ENCODE data around the gene UBASH3B.
A peak's percentile ranks its signal among the peaks of the same experiment; 100 is the strongest.

UBASH3B gene

DNA sequence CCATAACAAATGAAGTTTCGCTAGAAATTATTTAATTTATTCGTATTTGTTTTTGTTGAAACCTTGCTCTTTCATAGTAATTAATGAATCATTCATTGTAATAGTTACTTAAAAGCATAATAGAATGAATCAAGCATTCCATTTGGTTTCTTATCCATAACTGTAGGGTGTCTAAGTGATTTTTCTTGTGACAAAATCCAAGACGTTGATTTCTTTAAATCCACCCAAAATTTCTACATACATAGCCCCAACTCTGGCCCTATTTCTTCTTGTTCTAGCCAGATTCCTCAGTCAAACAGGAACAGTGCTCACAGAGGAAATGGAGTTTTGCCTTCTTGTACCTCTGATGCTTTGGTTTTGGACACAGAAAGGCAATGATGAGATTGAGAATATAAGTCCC is 25.5 kb downstream of the UBASH3B start:
- DNase-seq: no peak

DNA sequence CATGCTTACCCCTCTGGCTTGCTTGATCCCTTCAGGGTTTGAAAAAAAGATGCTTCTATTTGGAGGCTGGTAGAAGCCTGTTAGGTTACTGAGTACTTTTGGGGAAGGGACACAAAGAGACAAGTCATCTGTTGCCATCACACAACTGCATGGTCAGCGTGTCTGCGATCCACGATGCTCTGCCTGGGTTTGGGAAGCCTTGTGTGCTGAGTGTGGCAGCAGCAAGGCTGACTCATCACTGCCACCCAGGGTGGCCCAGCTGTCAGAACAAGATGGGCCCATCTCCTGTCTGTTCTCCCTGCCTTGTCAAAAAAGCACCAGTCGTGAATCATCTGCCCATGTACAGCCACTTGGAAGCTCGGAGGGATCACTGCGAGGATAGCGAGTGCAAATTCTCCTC is 26.2 kb downstream of the UBASH3B start:
- no peak for DNase-seq

DNA sequence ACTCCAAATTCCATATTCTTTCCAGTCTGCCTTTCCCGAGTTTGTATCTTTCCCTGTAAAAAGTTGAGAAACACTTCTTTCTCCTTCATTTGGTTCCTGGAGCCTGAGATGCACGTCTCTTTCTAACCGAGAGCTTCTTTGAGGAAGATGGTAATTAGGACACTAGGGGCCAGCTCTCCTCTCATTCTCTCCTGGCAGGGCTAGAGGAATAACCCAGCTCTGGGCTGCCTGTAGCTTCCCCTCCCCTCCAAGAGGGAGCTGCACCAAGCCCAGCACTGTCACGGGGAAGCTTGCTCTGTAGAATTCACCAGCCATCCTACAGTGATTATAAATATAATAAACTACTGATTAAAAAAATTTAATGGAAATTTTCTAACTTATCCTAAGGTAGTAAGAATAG is 26.9 kb downstream of the UBASH3B start:
- DNase-seq: no peak

DNA sequence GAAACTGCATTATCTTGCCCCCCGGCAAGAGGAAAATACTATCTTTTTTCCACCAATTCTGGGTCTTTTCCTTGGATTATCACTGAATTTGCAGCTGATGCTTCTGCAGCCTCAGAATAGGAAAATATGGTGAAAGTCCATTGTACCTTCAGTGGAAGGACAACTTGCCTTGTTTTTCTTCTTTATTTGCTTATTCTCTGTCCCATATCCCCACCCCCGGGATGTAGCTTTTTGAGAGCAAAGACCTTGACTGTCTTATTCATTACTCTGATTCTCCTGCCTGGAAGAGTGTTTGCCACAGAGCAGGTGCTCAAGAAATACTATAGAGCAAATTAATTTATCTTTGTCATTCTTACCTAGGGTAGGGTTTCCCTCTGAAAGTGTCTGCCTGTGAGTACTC is 29.5 kb downstream of the UBASH3B start:
- no peak for DNase-seq

DNA sequence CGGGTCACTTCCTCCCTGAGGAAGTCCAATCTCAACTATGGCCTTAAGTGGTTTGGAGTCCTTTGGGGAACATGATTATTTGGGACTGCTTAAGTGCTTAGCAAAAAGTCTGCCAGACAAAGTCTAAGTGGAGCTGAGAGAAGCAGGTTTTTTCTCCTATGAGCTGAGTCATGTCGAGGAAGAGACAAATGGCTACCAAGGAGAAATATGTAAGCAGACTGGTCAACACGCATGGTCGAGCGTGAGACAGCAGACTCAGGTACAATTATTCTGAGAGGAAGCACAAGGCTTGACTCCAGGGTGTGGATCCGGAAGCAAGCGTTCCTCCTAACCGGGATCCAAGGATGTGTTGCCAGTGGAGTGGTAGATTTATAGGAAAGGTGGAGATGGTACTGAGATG is 30.6 kb downstream of the UBASH3B start:
- no peak for DNase-seq

DNA sequence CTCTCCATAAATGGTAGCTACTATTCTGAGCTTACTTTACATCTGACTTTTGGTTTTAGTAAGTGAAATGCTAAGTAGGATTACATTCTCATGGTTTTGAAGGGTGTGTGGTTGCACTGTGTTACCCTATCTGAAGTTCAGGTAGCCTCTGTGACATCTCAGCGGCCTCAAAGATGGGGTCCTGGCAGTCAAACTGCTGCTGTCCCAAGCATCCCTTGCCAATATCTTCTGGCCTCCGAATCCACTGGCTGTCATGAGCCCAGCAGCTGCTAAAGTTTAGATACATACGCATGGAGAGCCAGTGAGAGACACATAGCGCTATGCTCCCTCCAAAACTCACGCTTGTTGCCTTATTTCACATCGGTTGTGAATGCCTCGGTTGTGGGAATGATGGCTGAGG is 34.9 kb downstream of the UBASH3B start:
- no peak for DNase-seq

DNA sequence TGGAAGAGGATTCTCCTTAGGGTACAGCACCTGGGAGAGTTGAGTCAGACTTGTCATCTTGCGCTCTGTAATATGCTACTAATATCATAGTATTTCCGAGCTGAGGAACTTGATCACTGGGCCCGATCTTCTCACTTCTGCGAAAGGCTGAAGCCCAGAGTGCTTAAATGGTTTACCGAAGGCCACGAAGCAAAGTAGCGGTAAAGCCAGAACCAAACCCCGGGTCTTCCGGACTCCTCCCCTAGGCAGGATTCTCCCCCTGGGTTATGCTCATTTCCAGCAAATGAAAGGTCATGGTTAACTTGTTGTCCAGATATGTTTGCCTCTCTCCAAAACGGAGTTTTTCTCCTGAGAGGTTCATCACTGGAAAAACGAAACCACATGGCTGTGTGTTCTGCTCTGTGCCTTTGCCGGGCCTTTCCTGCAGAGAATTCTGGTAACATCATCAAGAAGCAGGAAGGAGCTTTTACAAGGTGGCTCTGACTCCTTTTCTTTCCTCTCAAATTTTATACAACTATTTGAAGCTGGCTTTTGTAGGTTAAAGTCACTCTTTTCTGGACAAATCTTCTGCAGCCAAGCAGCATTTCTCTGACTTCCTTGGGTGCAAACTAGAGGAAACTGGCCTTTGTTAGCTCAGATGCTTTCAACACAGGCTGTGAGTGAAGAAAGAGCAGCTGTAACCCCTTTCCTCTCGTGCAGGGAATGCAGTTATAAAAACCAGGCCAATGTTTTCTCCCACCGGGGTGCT is 35.5 kb downstream of the UBASH3B start:
- peak; percentile 49 to 58 for DNase-seq

DNA sequence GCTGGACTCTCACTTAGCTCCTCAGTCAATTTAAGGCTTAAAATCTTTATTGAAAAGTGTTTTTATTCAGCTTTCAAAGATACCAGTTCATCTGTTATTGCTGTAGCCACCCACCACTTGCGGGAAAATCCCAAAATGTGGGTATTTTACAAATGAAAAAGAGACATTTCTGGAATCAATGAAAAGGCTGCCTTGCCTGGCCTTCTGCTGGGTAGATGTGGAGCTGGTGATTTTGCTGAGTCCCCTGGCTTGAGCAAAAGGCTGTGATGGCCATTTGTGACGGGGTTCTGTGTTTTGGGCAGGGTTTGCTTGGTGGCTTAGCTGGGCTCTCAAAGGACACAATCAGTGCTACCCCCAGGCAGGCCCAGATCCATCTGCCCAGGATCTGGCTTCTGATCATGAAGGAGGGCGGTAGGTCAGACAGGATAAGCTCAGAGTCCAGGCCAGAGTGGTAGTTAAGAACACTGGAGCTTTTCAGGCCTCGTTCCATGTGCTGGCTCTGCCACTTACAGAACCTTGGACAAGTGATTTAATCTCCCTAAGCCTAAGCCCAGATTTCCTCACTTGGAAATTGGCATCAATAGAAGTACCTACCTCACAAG is 36.1 kb downstream of the UBASH3B start:
- DNase-seq: peak in 1 of 2 donors; percentile 35

DNA sequence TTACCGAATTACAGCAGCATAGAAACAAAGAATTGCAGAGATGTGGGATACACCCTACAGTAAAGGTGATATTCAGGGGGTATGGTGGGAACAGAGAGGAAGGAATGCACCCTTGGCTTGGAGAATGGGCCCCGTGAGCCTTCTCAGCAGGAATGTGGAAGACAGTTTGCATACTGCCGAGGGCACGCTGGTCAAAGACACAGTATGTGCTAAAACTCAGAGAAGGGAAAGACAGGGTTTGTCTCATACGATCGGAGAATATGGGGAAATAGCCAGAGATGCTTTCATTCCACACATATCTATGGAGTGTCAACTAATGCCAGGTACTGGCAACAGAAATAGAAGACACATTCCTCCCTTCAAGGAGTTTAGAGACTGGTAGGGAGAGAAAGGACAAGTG is 36.9 kb downstream of the UBASH3B start:
- DNase-seq: no peak

DNA sequence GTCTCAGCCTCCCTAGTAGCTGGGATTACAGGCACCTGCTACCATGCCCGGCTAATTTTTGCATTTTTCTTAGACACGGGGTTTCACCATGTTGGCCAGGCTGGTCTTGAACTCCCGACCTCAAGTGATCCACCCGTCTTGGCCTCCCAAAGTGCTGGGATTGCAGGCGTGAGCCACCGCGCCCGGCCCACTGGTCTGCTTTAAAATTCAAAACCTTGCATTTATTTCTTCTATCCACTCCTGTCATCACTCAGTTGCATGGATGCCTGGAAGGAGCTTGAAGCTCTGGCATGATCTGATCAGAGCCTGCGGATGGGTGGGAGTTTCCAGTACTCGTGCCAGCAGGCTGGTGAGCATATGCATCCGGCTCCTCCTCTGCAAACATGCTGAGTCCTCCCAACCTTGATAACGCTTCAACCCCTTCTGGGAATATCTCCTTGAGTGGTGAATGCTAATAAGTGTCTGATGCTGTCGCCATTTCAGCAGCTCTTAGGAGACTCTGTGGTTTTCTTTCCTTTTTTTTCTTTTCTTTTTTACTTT is 39.6 kb downstream of the UBASH3B start:
- DNase-seq: no peak

DNA sequence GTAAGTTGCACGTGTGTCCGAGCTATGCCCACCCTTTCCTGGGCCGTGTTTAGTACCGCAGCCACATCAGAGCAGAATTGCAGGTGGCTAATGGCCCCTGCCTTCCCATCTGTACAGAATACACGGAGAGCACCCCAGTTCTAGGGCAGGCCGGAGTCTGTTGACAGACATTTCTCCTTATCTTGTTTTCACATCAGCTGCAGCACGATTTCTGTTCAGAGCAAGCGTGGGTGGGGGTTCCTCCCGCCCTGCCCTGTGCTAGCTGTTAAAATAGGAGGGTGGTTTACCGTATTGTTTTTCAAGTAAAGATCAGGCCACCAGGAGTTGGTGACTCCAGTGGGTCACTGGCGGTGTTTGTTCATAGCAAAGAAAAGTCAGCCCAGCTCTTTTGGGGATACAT is 41.1 kb downstream of the UBASH3B start:
- peak; percentile 62 to 81 for DNase-seq

DNA sequence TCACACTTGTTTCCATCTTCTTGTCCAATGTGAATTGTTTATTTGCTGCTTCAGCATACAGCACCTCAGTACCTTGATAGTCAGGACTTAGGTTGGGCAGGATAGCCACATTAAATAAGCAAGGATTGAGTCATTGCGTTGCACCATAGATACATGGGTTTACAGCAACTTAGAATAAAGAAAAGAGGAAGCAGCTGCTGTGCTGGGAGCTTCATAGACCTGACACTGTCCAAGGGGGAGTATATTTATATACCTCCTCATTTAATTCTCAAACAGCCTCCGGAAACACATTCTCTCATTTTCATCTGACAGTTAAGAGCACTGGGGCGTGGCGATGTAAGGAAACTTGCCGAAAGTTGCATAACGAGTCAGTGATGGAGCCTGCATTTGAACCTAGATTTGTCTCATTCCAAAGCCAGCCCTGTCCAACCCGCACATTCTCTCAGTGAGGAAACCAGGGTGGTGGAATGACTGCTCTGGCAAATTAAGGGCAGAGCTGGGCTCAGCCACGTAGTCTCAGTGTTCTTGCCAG is 42.2 kb downstream of the UBASH3B start:
- DNase-seq: peak; percentile 87 to 90

DNA sequence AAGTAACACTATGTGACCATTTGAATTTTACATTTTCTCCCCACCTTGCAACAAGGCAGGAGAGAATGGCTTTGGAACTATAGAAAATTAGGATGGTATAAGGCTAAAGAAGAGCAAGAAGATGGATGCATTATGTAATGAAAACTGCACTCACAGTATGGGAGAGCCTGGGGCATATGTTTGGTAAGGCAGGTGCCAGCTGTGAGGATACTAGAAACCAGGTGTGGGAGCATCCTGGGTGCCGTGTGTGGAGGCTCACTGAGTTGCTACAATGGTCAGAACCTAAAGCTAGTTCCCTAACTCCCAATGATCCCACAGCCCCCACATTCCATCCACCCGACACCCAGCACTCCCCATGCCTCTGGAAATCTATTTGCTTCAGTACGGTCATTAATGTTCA is 42.9 kb downstream of the UBASH3B start:
- no peak for DNase-seq

DNA sequence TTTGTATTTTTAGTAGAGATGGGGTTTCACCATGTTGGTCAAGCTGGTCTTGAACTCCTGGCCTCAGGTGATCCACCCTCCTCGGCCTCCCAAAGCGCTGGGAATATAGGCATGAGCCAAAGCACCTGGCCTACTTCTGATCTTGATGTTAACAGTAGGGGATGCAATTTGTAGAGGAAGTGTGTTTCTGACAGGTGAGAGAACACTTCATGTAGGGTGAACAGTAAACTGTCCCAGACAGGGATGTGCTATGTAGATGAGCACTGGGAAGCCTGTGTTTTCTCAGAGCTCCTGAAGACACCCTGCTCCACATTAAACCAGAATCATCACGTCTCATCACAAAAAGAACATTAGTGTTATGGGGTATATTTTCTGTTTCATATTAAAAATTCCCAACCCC is 45.1 kb downstream of the UBASH3B start:
- no peak for DNase-seq

DNA sequence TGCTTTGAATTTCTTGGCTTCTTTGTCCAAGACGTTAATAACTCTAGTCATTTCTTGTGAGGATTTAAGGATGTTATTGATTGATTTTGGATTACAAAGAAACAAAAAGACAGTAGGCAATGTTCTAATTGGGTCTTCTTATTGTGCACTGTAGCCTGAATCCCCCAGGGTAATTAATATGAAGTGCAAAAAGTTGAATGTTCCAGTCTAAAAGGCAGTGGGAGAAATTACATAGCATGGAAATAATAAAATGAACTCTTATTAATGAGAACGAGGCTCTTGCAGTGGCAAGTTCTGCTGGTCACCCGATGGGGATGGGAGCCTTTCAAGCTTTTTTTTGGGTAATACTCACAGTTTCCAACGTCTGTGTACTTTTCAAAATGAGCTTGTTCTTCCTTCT is 45.6 kb downstream of the UBASH3B start:
- DNase-seq: no peak

DNA sequence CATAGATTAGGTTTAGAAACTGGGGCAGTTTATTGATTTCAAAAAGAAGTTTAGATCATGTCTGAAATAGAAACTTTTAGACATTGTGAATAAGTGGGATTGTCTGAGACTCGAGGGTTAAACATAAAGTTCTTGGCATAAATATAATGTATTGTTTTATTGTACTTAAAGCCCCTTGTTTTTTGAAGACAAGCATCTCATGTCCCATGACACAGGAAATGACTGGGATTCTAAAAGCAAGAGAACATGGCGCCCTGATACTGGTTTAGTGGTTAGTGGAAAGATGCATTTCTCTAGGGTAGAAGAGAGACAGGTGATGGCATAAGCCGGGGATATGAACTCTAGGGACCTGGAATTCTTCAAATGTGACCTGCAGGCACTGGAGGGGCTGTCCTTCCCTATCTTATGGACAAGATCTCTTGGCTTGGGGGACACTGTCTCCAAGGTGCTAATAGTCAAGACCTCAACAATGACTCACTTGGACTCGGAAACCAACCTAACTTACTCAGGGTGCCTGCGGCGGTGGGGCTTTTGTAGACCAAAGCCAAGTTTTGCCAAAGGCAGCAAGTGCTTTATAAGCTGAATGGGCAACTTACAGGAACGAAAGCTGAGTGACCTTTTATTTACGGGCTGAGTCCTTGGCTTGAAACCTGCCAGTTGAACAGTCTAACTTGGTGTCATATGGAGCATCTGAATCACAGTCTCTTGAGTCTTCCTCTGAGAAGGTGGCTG is 48.2 kb downstream of the UBASH3B start:
- DNase-seq: no peak

DNA sequence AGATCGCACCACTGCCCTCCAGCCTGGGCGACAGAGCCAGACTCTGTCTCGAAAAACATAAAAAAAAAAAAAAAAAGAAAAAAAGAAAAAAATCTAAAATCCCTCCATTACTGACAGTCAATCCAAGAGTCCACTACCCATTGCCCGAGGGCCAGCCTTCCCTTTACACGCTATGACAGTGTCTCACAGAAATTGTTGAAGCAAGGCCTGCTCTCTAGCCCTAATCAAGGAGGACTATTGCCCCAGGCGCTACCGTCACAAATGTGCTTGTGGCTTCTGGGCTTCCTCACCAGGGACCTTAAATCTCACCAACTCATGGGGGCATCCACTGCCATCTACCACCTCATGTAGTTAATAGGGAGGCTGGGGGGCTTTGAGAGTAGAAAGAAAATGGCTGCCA is 49.9 kb downstream of the UBASH3B start:
- no peak for DNase-seq

DNA sequence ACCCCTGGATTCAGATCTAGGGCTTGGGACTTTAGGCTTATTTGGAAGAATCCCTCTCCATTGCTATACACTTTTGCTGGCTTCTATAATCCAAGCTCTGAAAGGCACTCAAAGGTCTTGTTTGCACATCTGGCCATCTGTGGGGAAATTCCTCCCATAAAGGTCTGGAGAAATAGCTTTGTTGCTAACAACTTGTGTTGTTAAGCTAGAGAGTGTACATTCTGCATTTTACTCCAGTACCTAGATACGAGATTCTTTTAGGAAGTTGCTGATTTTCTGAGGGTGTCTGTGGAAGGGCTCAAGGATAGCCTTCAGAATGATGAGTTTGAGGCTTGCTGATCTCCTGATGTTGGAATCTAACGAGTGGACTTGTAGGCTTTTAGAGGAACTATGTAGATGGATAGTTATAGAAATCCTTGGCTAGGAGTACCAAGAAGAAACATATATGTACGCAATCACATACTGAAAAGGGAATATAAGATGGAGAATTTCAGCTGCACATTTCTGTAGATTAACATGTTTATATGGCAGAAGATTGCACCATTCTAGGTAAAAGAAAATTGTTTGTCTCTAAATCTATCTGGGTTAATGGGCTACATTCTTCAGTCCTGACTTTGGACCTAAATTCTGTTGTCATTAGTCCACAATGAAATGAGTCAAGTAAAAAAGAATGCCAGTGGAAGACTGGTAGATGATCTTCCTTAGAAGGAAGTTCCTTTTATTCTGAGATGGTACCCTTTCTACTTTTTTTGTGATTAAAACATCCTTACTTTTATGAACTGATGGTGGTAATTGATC is 51.0 kb downstream of the UBASH3B start:
- no peak for DNase-seq

DNA sequence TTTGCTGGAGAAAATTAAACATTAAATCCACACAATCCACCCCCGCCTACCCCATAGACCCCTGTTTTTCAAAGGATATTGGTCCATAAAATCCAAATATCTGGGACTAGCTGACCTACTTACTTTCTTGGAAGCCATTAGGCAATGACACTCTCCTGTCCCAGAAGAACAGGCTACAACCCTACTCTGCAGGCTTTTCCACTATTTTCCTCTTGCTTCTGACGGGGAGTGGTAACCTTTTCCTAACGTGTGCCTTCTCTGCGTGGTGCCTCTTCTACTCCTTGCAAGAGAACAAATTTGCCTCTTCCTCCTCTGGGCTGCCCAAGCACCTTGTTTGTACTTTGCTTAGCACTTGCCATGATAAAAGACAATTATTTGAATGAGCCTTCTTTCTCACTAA is 51.6 kb downstream of the UBASH3B start:
- DNase-seq: no peak

DNA sequence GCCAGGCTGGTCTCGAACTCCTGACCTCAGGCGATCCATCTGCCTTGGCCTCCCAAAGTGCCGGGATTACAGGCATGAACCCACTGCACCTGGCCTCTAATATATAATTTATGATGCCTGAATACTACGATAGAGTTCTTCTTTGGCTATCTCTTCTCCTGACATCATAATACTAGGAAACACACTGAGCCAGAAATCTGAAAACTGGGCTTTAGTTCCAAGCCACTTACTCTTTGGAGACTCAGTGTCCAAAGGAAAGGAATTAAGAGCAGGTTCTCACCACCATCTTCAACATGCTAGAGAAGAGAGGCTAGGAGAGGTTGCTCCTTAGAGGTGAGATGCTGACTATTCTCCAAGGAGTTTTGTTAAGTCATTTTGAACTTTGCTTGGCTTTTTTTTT is 52.4 kb downstream of the UBASH3B start:
- no peak for DNase-seq

DNA sequence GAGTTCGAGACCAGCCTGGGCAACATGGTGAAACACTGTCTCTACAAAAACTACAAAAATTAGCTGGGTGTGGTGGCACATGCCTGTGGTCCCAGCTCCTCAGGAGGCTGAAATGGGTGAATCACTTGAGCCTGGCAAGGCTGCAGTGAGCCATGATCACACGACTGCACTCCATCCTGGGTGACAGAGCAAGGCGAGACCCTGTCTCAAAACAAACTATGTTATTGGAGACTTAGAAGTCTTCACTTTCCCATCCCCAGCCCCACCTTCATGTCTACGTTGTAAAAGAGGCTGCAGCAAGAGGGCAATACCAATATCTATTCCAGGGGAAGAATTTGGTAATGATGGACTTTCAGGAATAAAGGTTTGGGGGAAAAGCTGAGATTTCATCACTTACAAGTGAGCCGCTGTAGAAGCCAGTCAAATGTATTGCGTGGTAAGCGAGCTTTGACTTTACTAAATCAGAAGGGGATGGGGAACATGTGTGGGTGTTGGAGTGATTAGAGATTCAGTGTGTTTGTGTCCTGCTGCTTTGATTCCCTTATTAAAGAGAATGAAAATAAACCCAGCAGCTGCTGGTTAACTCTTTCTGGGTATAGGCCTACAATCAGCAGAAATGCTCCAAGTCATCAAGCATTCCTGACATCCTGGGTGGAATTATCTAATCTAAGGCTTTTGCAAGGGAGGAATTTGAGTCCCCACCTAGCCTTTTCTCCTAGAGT is 53.7 kb downstream of the UBASH3B start:
- peak; percentile 69 to 92 for DNase-seq

DNA sequence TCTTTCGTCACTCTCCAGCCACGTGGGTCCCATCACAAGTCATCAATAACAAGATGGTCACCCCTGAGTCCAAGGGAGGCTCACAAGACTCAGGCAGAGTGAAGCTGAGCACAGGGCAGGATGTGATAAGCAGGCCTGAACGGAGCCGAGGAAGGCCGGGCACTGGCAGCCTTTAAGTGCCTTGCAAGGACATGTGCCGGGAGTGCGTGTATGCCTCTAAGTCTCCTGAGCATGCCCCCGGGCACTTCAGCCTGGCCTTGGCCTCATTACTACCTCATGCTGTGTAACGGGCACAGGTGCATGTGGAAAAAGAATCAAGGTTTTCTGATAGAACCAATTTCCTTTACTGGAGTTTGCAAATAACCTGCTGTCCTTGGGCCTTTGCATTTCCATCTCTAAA is 55.8 kb downstream of the UBASH3B start:
- no peak for DNase-seq
